NT2/D1 (cell line): Measurements from ENCODE around the gene SPTAN1.

Experiments used
- SUZ12 ChIP-seq: IDR thresholded peaks from 2 replicates; pipeline ENCODE4 v1.6.1; 2011; ENCODE audit not compliant: insufficient read length, insufficient read depth; ENCODE audit errors: extremely low read depth
- YY1 ChIP-seq: IDR thresholded peaks from 2 replicates; pipeline ENCODE4 v1.6.1; 2011; ENCODE audit not compliant: insufficient read length, insufficient read depth
- ZNF274 ChIP-seq: IDR thresholded peaks from 2 replicates; pipeline ENCODE4 v1.6.1; 2011; ENCODE audit warnings: mild to moderate bottlenecking, low read depth, low read length

DNA sequence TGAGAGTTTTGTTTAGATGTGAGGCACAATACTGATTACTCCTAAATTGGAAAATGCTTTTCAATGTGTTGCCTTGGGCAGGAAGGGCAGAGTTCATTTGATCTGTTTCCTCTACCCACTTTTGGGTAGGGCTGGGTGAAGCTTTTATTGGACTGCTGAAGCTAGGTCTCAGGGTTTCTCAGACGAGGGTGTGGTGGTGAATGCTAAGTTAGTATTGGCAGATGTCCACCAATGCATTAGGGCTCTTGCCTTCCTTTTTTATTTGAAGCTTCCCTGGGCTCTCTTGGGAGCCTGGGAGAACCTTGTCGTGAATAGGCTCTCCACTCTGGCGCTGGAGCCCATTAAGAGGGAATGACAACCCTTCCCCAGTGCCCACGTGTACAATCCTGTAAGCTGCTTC lies 23.1 kb downstream of the SPTAN1 start:
- TF ChIP-seq YY1 (no peak), ZNF274 (no peak), SUZ12 (no peak)
